ENCODE data around the gene ENTPD6. TPM values are rescaled to one million over a fixed set of nuclear protein-coding genes. Genes with fewer than 3 reads are reported as not detected.

ENTPD6 gene
- total RNA-seq, 4 donors from 2014 or later = 34.8 to 49.2 (median 43.9) TPM

- Histone ChIP-seq H3K4me3 (no peak overlapping the region), H3K4me1 (peaks cover 0 to 21% (median 3%) of the 10 kb centered on the region in 3 donors), H3K9me3 (no peaks in the 10 kb centered on the region), H3K27me3 (no peaks in the 10 kb centered on the region), H3K36me3 (peaks cover 0 to 23% of the 10 kb centered on the region in 2 donors), H3K27ac (peak overlapping the region in 1 of 4 donors; percentile 8)
- WGBS, 2 donors (ENCODE audit: low coverage in 1 of 2) = 67 to 80% methylated on average over 3 to 6 of the region's 21 CpGs
- no peak for TF ChIP-seq CTCF (IDR thresholded peaks at IDR 0.05)
- no peak for TF ChIP-seq POLR2A (IDR thresholded peaks at IDR 0.05)
- no peak for TF ChIP-seq POLR2AphosphoS5 (IDR thresholded peaks at IDR 0.05)
- no peak for TF ChIP-seq EP300 (IDR thresholded peaks at IDR 0.05)
- ATAC-seq = no peak
Measured at GRCh38 chr20:25205277-25206062, 10.0 kb downstream of the ENTPD6 start.

GRCh38 chr20:25206063-25206403 lies 10.5 kb downstream of the ENTPD6 start:
- H3K27ac ChIP-seq = no peak overlapping the region
- no peak for TF ChIP-seq POLR2A (IDR thresholded peaks at IDR 0.05)
- no peak for TF ChIP-seq CTCF (IDR thresholded peaks at IDR 0.05)
- TF ChIP-seq EP300 (IDR thresholded peaks at IDR 0.05) = no peak
- no peak for TF ChIP-seq POLR2AphosphoS5 (IDR thresholded peaks at IDR 0.05)
- peaks cover 0 to 18% (median 3%) of the 10 kb centered on the region in 3 donors for H3K4me1 ChIP-seq
- WGBS, 2 donors (ENCODE audit: low coverage in 1 of 2) = 74 to 100% methylated on average over 1 to 3 of the region's 9 CpGs
- no peaks in the 10 kb centered on the region for H3K27me3 ChIP-seq
- no peak for ATAC-seq
- H3K4me3 ChIP-seq = no peak overlapping the region
- peaks cover 0 to 28% of the 10 kb centered on the region in 2 donors for H3K36me3 ChIP-seq
- H3K9me3 ChIP-seq = no peaks in the 10 kb centered on the region

GRCh38 chr20:25206548-25206947 lies 11.0 kb downstream of the ENTPD6 start:
- Histone ChIP-seq H3K4me1 (peaks cover 0 to 18% (median 3%) of the 10 kb centered on the region in 3 donors), H3K9me3 (no peaks in the 10 kb centered on the region), H3K27ac (no peak overlapping the region), H3K36me3 (peaks cover 0 to 33% of the 10 kb centered on the region in 2 donors), H3K27me3 (no peaks in the 10 kb centered on the region), H3K4me3 (no peak overlapping the region)
- no peak for ATAC-seq
- 95 to 96% methylated on average over 7 to 8 of the region's 8 CpGs for WGBS, 2 donors (ENCODE audit: low coverage in 1 of 2)
- TF ChIP-seq EP300 (IDR thresholded peaks at IDR 0.05) (no peak), POLR2A (IDR thresholded peaks at IDR 0.05) (no peak), CTCF (IDR thresholded peaks at IDR 0.05) (no peak), POLR2AphosphoS5 (IDR thresholded peaks at IDR 0.05) (no peak)

- no peaks in the 10 kb centered on the region for H3K9me3 ChIP-seq
- no peak for ATAC-seq
- no peak overlapping the region for H3K27ac ChIP-seq
Measured at GRCh38 chr20:25207149-25207959, 11.8 kb downstream of the ENTPD6 start.

More at GRCh38 chr20:25207149-25207959, 11.8 kb downstream of the ENTPD6 start:
- Histone ChIP-seq H3K4me1 (peaks cover 0 to 18% (median 3%) of the 10 kb centered on the region in 3 donors), H3K36me3 (peaks cover 0 to 41% of the 10 kb centered on the region in 2 donors), H3K27me3 (no peaks in the 10 kb centered on the region), H3K4me3 (no peak overlapping the region)
- TF ChIP-seq CTCF (IDR thresholded peaks at IDR 0.05) (no peak), POLR2A (IDR thresholded peaks at IDR 0.05) (no peak), POLR2AphosphoS5 (IDR thresholded peaks at IDR 0.05) (no peak), EP300 (IDR thresholded peaks at IDR 0.05) (no peak)
- 93% methylated on average over 10 of the region's 22 CpGs; no CpG with 5 or more reads in 1 of the 2 donors for WGBS, 2 donors (ENCODE audit: low coverage in 1 of 2)

All from gastroesophageal sphincter (tissue), 4 donors.